ENCODE data around the gene NMNAT3. TPM values are rescaled to one million over a fixed set of nuclear protein-coding genes. Genes with fewer than 3 reads are reported as not detected.
A peak's percentile ranks its signal among the peaks of the same experiment; 100 is the strongest.

Gene NMNAT3
- 1.2 and 1.3 TPM in 2 replicates for total RNA-seq (2021)
- long read RNA-seq, partial matches to known transcripts = 0 of 5 reads
- long read RNA-seq, other reads (novel, unspliced or antisense) = 4 of 5 reads

GRCh38 chr3:139677388-139678155 is at the start of gene NMNAT3:
Gene NMNAT3 (minus strand): TSS chr3:139677972. CDS start chr3:139627724, 50,248 bp downstream.
- Histone ChIP-seq H2BK5ac (ENCODE audit: insufficient read length, low read length) (no peak within 1 kb of the TSS), H3K27ac (ENCODE audit: insufficient read length, low read depth, low read length) (no peak within 1 kb of the TSS), H3K79me2 (ENCODE audit: insufficient read depth, low read length) (no peaks in the 10 kb centered on the region), H2BK120ac (ENCODE audit: low read depth, low read length, poor library complexity, severe bottlenecking) (no peak within 1 kb of the TSS), H3K14ac (ENCODE audit: insufficient read depth, low read length) (no peak within 1 kb of the TSS), H2BK20ac (ENCODE audit: low read depth, low read length, poor library complexity, severe bottlenecking) (no peak within 1 kb of the TSS), H4K5ac (ENCODE audit: insufficient read length, low read depth, low read length) (no peak within 1 kb of the TSS), H4K20me1 (ENCODE audit: control insufficient read depth, insufficient read depth, insufficient read length) (no peaks in the 10 kb centered on the region), H2AK5ac (ENCODE audit: insufficient read length, low read length) (no peak within 1 kb of the TSS), H3K4ac (ENCODE audit: low read depth, low read length) (no peak within 1 kb of the TSS), H3K23ac (ENCODE audit: insufficient read length, low read depth, low read length) (no peak within 1 kb of the TSS), H4K8ac (replicated peaks; ENCODE audit: insufficient read length, low read depth, low read length) (no peak within 1 kb of the TSS), H2BK15ac (ENCODE audit: low read depth, low read length) (no peak within 1 kb of the TSS), H3T11ph (ENCODE audit: low read length) (no peak within 1 kb of the TSS), H3K9ac (ENCODE audit: extremely low read depth, insufficient read length, low read length) (peak within 1 kb of the TSS; percentile 25), H3K9me3 (ENCODE audit: control insufficient read depth, low read depth, low read length) (no peaks in the 10 kb centered on the region), H3K23me2 (ENCODE audit: insufficient read length, low read depth, low read length, poor library complexity, severe bottlenecking) (peaks cover 6% of the 10 kb centered on the region), H2BK12ac (ENCODE audit: insufficient read length, low read depth, low read length) (no peak within 1 kb of the TSS), H3K79me1 (ENCODE audit: insufficient read depth, low read depth, low read length, poor library complexity, severe bottlenecking) (no peaks in the 10 kb centered on the region), H3K4me2 (ENCODE audit: insufficient read depth, insufficient read length, low read length) (peak within 1 kb of the TSS; percentile 68), H3K4me1 (ENCODE audit: insufficient read depth, low read length) (peaks cover 5% of the 10 kb centered on the region; the same call in 1 of the 2 replicates), H2AFZ (ENCODE audit: low read length) (no peak within 1 kb of the TSS), H3K18ac (ENCODE audit: insufficient read length, low read depth, low read length) (no peak within 1 kb of the TSS), H3K56ac (ENCODE audit: insufficient read length, low read depth, low read length) (no peak within 1 kb of the TSS), H4K91ac (ENCODE audit: insufficient read length, low read depth, low read length) (no peak within 1 kb of the TSS), H3K27me3 (ENCODE audit: insufficient read depth, low read length) (peaks cover 16% of the 10 kb centered on the region; the same call in 1 of the 2 replicates)
- peak; percentile 95 for DNase-seq
- Mint-ChIP-seq H3K36me3 (ENCODE audit: insufficient read depth in 1 of 3, low read depth in 3 of 3) (no peaks in the 10 kb centered on the region), H3K4me3 (peak within 1 kb of the TSS; percentile 64 to 80), H3K9me3 (no peaks in the 10 kb centered on the region), H3K4me1 (peaks cover 22 to 27% of the 10 kb centered on the region in 2 experiments), H3K27ac (no peak within 1 kb of the TSS; a peak in 1 of 7 replicates), H3K27me3 (ENCODE audit: low read depth) (peaks cover 60% of the 10 kb centered on the region)
- no CpG with 5 or more reads among the region's 65 CpGs for WGBS (ENCODE audit: extremely low coverage, insufficient read length, low lambda C conversion rate)
- TF ChIP-seq CTCF (conservative IDR thresholded peaks at IDR 0.05) = no peak
